WTC11 (cell line): ENCODE measurements around the gene AGAP6. TPM values are rescaled to one million over a fixed set of nuclear protein-coding genes. Genes with fewer than 3 reads are reported as not detected.
"Not testable (repeated sequence)": the region's sequence is repeated elsewhere in the genome, so short reads cannot be mapped to it uniquely, and the experiment has no call there.

Experiments used
- ATAC-seq: fragments of 200-7000 bp; cut with Tn5 transposase; 2 replicates; pipeline ENCODE4 v1.10.0; 2021; ENCODE audit warnings: mild to moderate bottlenecking, moderate library complexity
- Bru-seq: library from RNA; stranded (reverse); fragments of 400-500 nt; gene quantifications from one replicate; lab custom pipeline; 2021; lab: Mats Ljungman, UMichigan
- CTCF ChIA-PET: fragments of 300-600 bp; sonication (Branson Sonifier 250); formaldehyde crosslinking; loops from one replicate; lab custom pipeline; 2021; ENCODE audit warnings: antibody characterized with exemption; lab: Charles Lee
- POLR2A ChIA-PET: fragments of 350-600 bp; sonication (Branson Sonifier 250); formaldehyde crosslinking; loops from one replicate; lab custom pipeline; 2021; ENCODE audit warnings: antibody characterized with exemption; lab: Charles Lee
- DNase-seq: peaks from one replicate; pipeline ENCODE4 v3.0.0; 2021; ENCODE audit warnings: low spot score
- H3K27ac Mint-ChIP-seq: 2 replicates; pipeline ENCODE4 v1.8.0; 2021; ENCODE audit warnings: mixed read lengths
- H3K27me3 Mint-ChIP-seq: 2 replicates; pipeline ENCODE4 v1.8.0; 2021; ENCODE audit warnings: low read depth, mild to moderate bottlenecking, moderate library complexity, mixed read lengths
- H3K36me3 Mint-ChIP-seq: 2 replicates; pipeline ENCODE4 v1.8.0; 2021; ENCODE audit warnings: mixed read lengths
- H3K4me1 Mint-ChIP-seq: 2 replicates; pipeline ENCODE4 v1.8.0; 2022; ENCODE audit warnings: mixed read lengths
- H3K4me3 Mint-ChIP-seq: 2 replicates; pipeline ENCODE4 v1.8.0; 2021; ENCODE audit warnings: mild to moderate bottlenecking, moderate library complexity, mixed read lengths
- H3K9me3 Mint-ChIP-seq: 2 replicates; pipeline ENCODE4 v1.8.0; 2021; ENCODE audit warnings: mixed read lengths
- ARID4B ChIP-seq: sonication (generic); formaldehyde crosslinking; IDR thresholded peaks from 2 replicates; pipeline ENCODE4 v1.8.0; 2023; ENCODE audit warnings: missing genetic modification reagents, mild to moderate bottlenecking, borderline replicate concordance
- ETV6 ChIP-seq: sonication (generic); formaldehyde crosslinking; IDR thresholded peaks from 2 replicates; pipeline ENCODE4 v1.8.1; 2022; ENCODE audit warnings: mild to moderate bottlenecking, missing genetic modification reagents
- FOXK1 ChIP-seq: sonication (generic); formaldehyde crosslinking; IDR thresholded peaks from 2 replicates; pipeline ENCODE4 v1.8.0; 2022; ENCODE audit warnings: mild to moderate bottlenecking, moderate library complexity, missing genetic modification reagents
- FOXP1 ChIP-seq: sonication (generic); formaldehyde crosslinking; IDR thresholded peaks from 2 replicates; pipeline ENCODE4 v1.8.0; 2022; ENCODE audit warnings: missing genetic modification reagents, mild to moderate bottlenecking, moderate library complexity, borderline replicate concordance
- GABPB1 ChIP-seq: sonication (generic); formaldehyde crosslinking; IDR thresholded peaks from 2 replicates; pipeline ENCODE4 v1.8.1; 2023; ENCODE audit warnings: mild to moderate bottlenecking, missing genetic modification reagents
- JUN ChIP-seq: sonication (generic); formaldehyde crosslinking; IDR thresholded peaks from 2 replicates; pipeline ENCODE4 v1.8.0; 2023; ENCODE audit warnings: mild to moderate bottlenecking, missing genetic modification reagents
- MAX ChIP-seq: sonication (generic); formaldehyde crosslinking; IDR thresholded peaks from 2 replicates; pipeline ENCODE4 v1.8.0; 2022; ENCODE audit warnings: mild to moderate bottlenecking, missing genetic modification reagents
- MYBL2 ChIP-seq: sonication (generic); formaldehyde crosslinking; IDR thresholded peaks from 2 replicates; pipeline ENCODE4 v1.8.1; 2023; ENCODE audit warnings: mild to moderate bottlenecking, moderate library complexity, missing genetic modification reagents
- SP1 ChIP-seq: sonication (generic); formaldehyde crosslinking; conservative IDR thresholded peaks from 2 replicates; pipeline ENCODE4 v1.8.1; 2022; ENCODE audit warnings: missing genetic modification reagents
- TEAD1 ChIP-seq: sonication (generic); formaldehyde crosslinking; IDR thresholded peaks from 2 replicates; pipeline ENCODE4 v1.8.0; 2022; ENCODE audit warnings: mild to moderate bottlenecking, missing genetic modification reagents
- TEAD4 ChIP-seq: sonication (generic); formaldehyde crosslinking; IDR thresholded peaks from 2 replicates; pipeline ENCODE4 v1.8.0; 2022; ENCODE audit warnings: mild to moderate bottlenecking, missing genetic modification reagents
- USF1 ChIP-seq: sonication (generic); formaldehyde crosslinking; IDR thresholded peaks from 2 replicates; pipeline ENCODE4 v1.8.0; 2022; ENCODE audit warnings: mild to moderate bottlenecking, missing genetic modification reagents
- USF2 ChIP-seq: sonication (generic); formaldehyde crosslinking; IDR thresholded peaks from 2 replicates; pipeline ENCODE4 v1.8.1; 2023; ENCODE audit warnings: mild to moderate bottlenecking, missing genetic modification reagents, moderate library complexity
- long read RNA-seq, 3 experiments: library from RNA in 1 of 3; library from capped mRNA in 1 of 3; library from polyadenylated mRNA in 1 of 3; unstranded in 2 of 3; stranded (forward) in 1 of 3; transcript quantifications; one replicate each; pipeline ENCODE4 v2.0.0, GENCODE V29; 2021
- total RNA-seq: library from RNA; stranded (reverse); gene quantifications from 3 replicates; pipeline ENCODE4 v1.2.3, GENCODE V29; 2021

Gene AGAP6
- total RNA-seq (16.8 to 19.0 TPM (median 17.3 TPM) in 3 replicates), Bru-seq, nascent RNA (percentile 84 among the genes with signal in this experiment)
- long read RNA-seq, experiment 1, partial matches to known transcripts: 10 of 60 reads
- long read RNA-seq, experiment 1, other reads (novel, unspliced or antisense): 49 of 60 reads
- long read RNA-seq, experiment 2, partial matches to known transcripts: 5 of 9 reads
- long read RNA-seq, experiment 2, other reads (novel, unspliced or antisense): 3 of 9 reads
- long read RNA-seq, experiment 3, partial matches to known transcripts: 0 of 1 reads
- long read RNA-seq, experiment 3, other reads (novel, unspliced or antisense): 1 of 1 reads

- H3K27me3 Mint-ChIP-seq, H3K27ac Mint-ChIP-seq, DNase-seq, POLR2A ChIA-PET, CTCF ChIA-PET, H3K4me1 Mint-ChIP-seq, H3K9me3 Mint-ChIP-seq, H3K4me3 Mint-ChIP-seq, H3K36me3 Mint-ChIP-seq, ATAC-seq: not testable (repeated sequence)
These were observed at the start of gene AGAP6 for GRCh38 chr10:49988376-49988775. Gene AGAP6, plus strand, starts transcription at chr10:49988406. Its CDS starts 310 bp downstream, at chr10:49988716.

GRCh38 chr10:49941447-49942338 lies 46.5 kb upstream of the AGAP6 start, which contains the start of the genes PARG and TIMM23B:
Gene PARG, minus strand, starts transcription at chr10:49942027. Its CDS starts 302 bp downstream, at chr10:49941725.
Gene TIMM23B, plus strand, starts transcription at chr10:49942053. Its CDS starts 142 bp downstream, at chr10:49942195.
- H3K27ac Mint-ChIP-seq: peak within 1 kb of the TSS; percentile 97
- ATAC-seq: peak; percentile 80
- TF ChIP-seq FOXP1 (CRISPR knock-in tag) (peak; percentile 13; the same call in 1 of the 2 replicates), MYBL2 (CRISPR knock-in tag) (peak; percentile 62; the same call in 1 of the 2 replicates), FOXK1 (peak; percentile 59; the same call in 1 of the 2 replicates), ARID4B (CRISPR knock-in tag) (peak; percentile 56; the same call in 1 of the 2 replicates), MAX (peak; percentile 83), TEAD4 (CRISPR knock-in tag) (peak; percentile 71), USF2 (CRISPR knock-in tag) (peak; percentile 36; the same call in 1 of the 2 replicates), TEAD1 (CRISPR knock-in tag) (peak; percentile 92), GABPB1 (CRISPR knock-in tag) (0 out of 2 replicates have a peak, but pooled peaks have one; percentile 54), USF1 (CRISPR knock-in tag) (peak; percentile 33; the same call in 1 of the 2 replicates), JUN (CRISPR knock-in tag) (peak; percentile 41; the same call in 1 of the 2 replicates), ETV6 (CRISPR knock-in tag) (peak; percentile 80), SP1 (CRISPR knock-in tag) (0 out of 2 replicates have a peak, but pooled peaks have one; percentile 39)
- H3K4me1 Mint-ChIP-seq: peaks cover 12% of the 10 kb centered on the region
- H3K4me3 Mint-ChIP-seq: peak within 1 kb of the TSS; percentile 98
- POLR2A ChIA-PET: interaction anchor here (0.6 kb wide), 1 partner anchor 104 kb away, joined by 6 read pairs; no protein-coding TSS in a partner anchor
- H3K9me3 Mint-ChIP-seq, H3K27me3 Mint-ChIP-seq, CTCF ChIA-PET: not testable (repeated sequence)
- peak; percentile 84 for DNase-seq
- peaks cover 14% of the 10 kb centered on the region for H3K36me3 Mint-ChIP-seq

GRCh38 chr10:49942339-49942705 lies 45.9 kb upstream of the AGAP6 start:
- H3K9me3 Mint-ChIP-seq, H3K27me3 Mint-ChIP-seq, POLR2A ChIA-PET, DNase-seq, CTCF ChIA-PET: not testable (repeated sequence)
- ATAC-seq: peak; percentile 9; the same call in 1 of the 2 replicates
- H3K4me3 Mint-ChIP-seq: peak overlapping the region; percentile 98
- H3K36me3 Mint-ChIP-seq: peaks cover 18% of the 10 kb centered on the region
- H3K27ac Mint-ChIP-seq: peak overlapping the region; percentile 97
- H3K4me1 Mint-ChIP-seq: peaks cover 12% of the 10 kb centered on the region

GRCh38 chr10:49943607-49944006 lies 44.6 kb upstream of the AGAP6 start:
- POLR2A ChIA-PET: interaction anchor here (0.7 kb wide), 1 partner anchor 140 kb away, joined by 9 read pairs; no protein-coding TSS in a partner anchor
- not testable (repeated sequence) for H3K27me3 Mint-ChIP-seq, ATAC-seq, H3K9me3 Mint-ChIP-seq, H3K27ac Mint-ChIP-seq, DNase-seq
- H3K36me3 Mint-ChIP-seq: peaks cover 18% of the 10 kb centered on the region
- peaks cover 12% of the 10 kb centered on the region for H3K4me1 Mint-ChIP-seq
- peak overlapping the region; percentile 30; the same call in 1 of the 2 replicates for H3K4me3 Mint-ChIP-seq
- CTCF ChIA-PET: interaction anchor here (0.6 kb wide), 1 partner anchor 297 kb away, joined by 3 read pairs; no protein-coding TSS in a partner anchor

- H3K9me3 Mint-ChIP-seq, H3K27ac Mint-ChIP-seq, DNase-seq, H3K27me3 Mint-ChIP-seq, H3K4me1 Mint-ChIP-seq, ATAC-seq, CTCF ChIA-PET, H3K4me3 Mint-ChIP-seq, POLR2A ChIA-PET: not testable (repeated sequence)
- H3K36me3 Mint-ChIP-seq: peaks cover 14% of the 10 kb centered on the region
These were observed 40.1 kb upstream of the AGAP6 start for GRCh38 chr10:49948142-49948541.

GRCh38 chr10:49948737-49949136 lies 39.5 kb upstream of the AGAP6 start:
- ATAC-seq, POLR2A ChIA-PET, CTCF ChIA-PET, H3K4me3 Mint-ChIP-seq, H3K27ac Mint-ChIP-seq, H3K9me3 Mint-ChIP-seq, H3K4me1 Mint-ChIP-seq, H3K27me3 Mint-ChIP-seq, DNase-seq: not testable (repeated sequence)
- peaks cover 13% of the 10 kb centered on the region for H3K36me3 Mint-ChIP-seq
